NCI-H82 treated with DMSO at 0.1 percent for 48 hours (cell line): Measurements from ENCODE around the gene TIMELESS.
A peak's percentile ranks its signal among the peaks of the same experiment; 100 is the strongest.
"Not testable (repeated sequence)": the region's sequence is repeated elsewhere in the genome, so short reads cannot be mapped to it uniquely, and the experiment has no call there.

Source experiments
- DNase-seq: peaks from one replicate; lab custom pipeline; 2025; ENCODE audit not compliant: unreplicated experiment; lab: John Stamatoyannopoulos, UW

TIMELESS gene

GRCh38 chr12:56448860-56449621 is at the start of gene TIMELESS:
TSS of gene TIMELESS (minus strand) at chr12:56449426. CDS start at chr12:56434170, 15,256 bp downstream.
- peak; percentile 87 for DNase-seq

GRCh38 chr12:56498126-56498902 is 49.1 kb upstream of the TIMELESS start:
- DNase-seq = peak; percentile 18

- not testable (repeated sequence) for DNase-seq
Observed at GRCh38 chr12:56496704-56497103, 47.5 kb upstream of the TIMELESS start.

- DNase-seq = not testable (repeated sequence)
Observed at GRCh38 chr12:56494481-56494880, 45.3 kb upstream of the TIMELESS start.

- DNase-seq = not testable (repeated sequence)
Observed at GRCh38 chr12:56494106-56494415, 44.8 kb upstream of the TIMELESS start.

GRCh38 chr12:56493409-56494105 is 44.3 kb upstream of the TIMELESS start:
- DNase-seq = peak; percentile 35

GRCh38 chr12:56490360-56490759 is 41.1 kb upstream of the TIMELESS start:
- DNase-seq = no peak

GRCh38 chr12:56488041-56488955 is 39.1 kb upstream of the TIMELESS start, which contains the start of gene GLS2:
TSS of gene GLS2 (minus strand) at chr12:56488161. CDS start at chr12:56488118, 43 bp downstream.
- no peak for DNase-seq

GRCh38 chr12:56487448-56488040 is 38.3 kb upstream of the TIMELESS start:
- DNase-seq = no peak

- no peak for DNase-seq
Observed at GRCh38 chr12:56486694-56487093, 37.5 kb upstream of the TIMELESS start.

GRCh38 chr12:56484566-56484965 is 35.3 kb upstream of the TIMELESS start:
- no peak for DNase-seq

GRCh38 chr12:56479625-56480024 is 30.4 kb upstream of the TIMELESS start:
- DNase-seq = no peak

GRCh38 chr12:56477521-56478225 is 28.4 kb upstream of the TIMELESS start:
- DNase-seq = no peak

- no peak for DNase-seq
Observed at GRCh38 chr12:56476972-56477432, 27.8 kb upstream of the TIMELESS start.

GRCh38 chr12:56476143-56476542 is 26.9 kb upstream of the TIMELESS start:
- no peak for DNase-seq

- DNase-seq = no peak
Observed at GRCh38 chr12:56474389-56474788, 25.2 kb upstream of the TIMELESS start.

GRCh38 chr12:56469007-56469930 is 20.0 kb upstream of the TIMELESS start:
- DNase-seq = no peak
